Measurements from ENCODE around the gene PECR. TPM values are rescaled to one million over a fixed set of nuclear protein-coding genes. Genes with fewer than 3 reads are reported as not detected.
A peak's percentile ranks its signal among the peaks of the same experiment; 100 is the strongest.

Gene PECR
- total RNA-seq, 2 experiments from 2014 or later, result 2.3 to 5.3 TPM

DNA sequence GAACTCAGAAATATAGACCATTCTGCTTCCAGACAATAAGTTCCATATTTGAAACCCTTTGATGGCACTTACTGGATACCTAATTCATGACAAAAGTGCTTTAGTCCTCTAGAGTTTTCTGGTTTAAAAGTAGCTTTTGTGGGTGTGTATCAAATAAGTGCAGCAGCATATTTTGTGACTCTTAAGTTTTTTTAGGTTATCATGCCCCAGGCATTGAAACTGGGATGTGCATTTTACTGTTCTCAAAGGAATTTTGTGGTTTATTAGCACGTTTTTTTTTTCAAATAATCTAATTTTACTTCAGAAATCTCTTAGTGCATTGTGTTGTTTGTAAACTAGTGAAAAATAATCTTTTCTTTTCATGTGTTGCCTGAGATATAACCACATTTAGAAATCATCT is 29.0 kb upstream of the PECR start:
- CTCF ChIA-PET (ENCODE audit: unreplicated experiment), result no interaction called here
- Histone ChIP-seq H3K27ac (ENCODE audit: low read depth, low read length, poor library complexity, severe bottlenecking) (peak overlapping the region; percentile 74), H3K9me2 (ENCODE audit: insufficient read depth, low read length) (no peaks in the 10 kb centered on the region), H3K4me1 (ENCODE audit: insufficient read depth, low read length, poor library complexity, severe bottlenecking) (peaks cover 60% of the 10 kb centered on the region), H3K4me3 (ENCODE audit: low read depth, low read length, poor library complexity, severe bottlenecking) (peak overlapping the region; percentile 91), H3K4me2 (ENCODE audit: low read length) (peak overlapping the region; percentile 71), H4K20me1 (ENCODE audit: insufficient read depth, low read length) (peaks cover 24% of the 10 kb centered on the region; the same call in 1 of the 2 replicates), H3K36me3 (ENCODE audit: insufficient read depth, low read length) (peaks cover 55% of the 10 kb centered on the region), H2AFZ (ENCODE audit: low read length) (no peak overlapping the region), H3K9me3 (ENCODE audit: low read length) (no peaks in the 10 kb centered on the region), H3K79me2 (ENCODE audit: insufficient read depth, low read depth, low read length) (peaks cover 54% of the 10 kb centered on the region)
- POLR2A ChIA-PET, result interaction anchor here (0.7 to 1.8 kb wide), 4 partner anchors 8 to 30 kb away, joined by 4 to 10 read pairs (median 4); no protein-coding TSS in a partner anchor
- DNase-seq (ENCODE audit: low spot score), result no peak
- BruUV-seq (replicated peaks), result no TSS peak
- TF ChIP-seq, protein P1, sequence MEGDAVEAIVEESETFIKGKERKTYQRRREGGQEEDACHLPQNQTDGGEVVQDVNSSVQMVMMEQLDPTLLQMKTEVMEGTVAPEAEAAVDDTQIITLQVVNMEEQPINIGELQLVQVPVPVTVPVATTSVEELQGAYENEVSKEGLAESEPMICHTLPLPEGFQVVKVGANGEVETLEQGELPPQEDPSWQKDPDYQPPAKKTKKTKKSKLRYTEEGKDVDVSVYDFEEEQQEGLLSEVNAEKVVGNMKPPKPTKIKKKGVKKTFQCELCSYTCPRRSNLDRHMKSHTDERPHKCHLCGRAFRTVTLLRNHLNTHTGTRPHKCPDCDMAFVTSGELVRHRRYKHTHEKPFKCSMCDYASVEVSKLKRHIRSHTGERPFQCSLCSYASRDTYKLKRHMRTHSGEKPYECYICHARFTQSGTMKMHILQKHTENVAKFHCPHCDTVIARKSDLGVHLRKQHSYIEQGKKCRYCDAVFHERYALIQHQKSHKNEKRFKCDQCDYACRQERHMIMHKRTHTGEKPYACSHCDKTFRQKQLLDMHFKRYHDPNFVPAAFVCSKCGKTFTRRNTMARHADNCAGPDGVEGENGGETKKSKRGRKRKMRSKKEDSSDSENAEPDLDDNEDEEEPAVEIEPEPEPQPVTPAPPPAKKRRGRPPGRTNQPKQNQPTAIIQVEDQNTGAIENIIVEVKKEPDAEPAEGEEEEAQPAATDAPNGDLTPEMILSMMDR (conservative IDR thresholded peaks at IDR 0.05; ENCODE audit: low read length), result no peak
- no peak for TF ChIP-seq EZH2phosphoT487 (IDR thresholded peaks at IDR 0.05; ENCODE audit: borderline replicate concordance, low read depth, low read length)
- intact Hi-C loops (cut with micrococcal nuclease; ENCODE audit: unreplicated experiment), result no loop called here

DNA sequence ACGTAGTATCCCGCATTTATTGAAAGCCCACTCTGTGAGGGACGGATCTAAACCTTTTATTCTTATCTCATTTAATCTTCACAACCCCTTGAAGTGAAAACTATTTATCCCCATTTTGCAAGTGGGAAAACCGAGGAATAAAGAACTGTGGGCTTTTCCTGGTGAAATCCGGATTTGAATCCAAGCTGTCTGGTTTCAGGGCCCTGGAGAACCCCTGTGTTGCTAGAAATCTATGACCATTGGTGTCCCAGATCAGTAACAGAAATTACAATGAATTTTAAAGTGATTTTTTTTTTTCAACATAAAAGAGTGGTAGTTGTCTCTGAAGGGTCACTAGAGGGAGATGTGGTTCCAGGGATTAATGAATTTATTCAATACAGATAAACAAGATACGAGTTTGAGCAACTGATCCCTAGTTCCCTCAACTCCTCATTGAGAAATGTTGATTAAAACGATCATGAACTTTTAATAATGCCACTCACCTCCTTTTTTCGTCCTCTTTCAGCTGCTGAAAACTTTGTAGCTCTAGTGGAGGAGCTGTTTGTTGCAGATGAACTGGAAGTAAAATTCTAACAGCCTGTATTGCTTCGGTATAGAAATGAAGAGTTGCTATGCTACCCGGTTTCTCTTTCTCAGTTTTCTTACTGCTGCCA is 28.5 kb upstream of the PECR start:
- intact Hi-C loops (cut with micrococcal nuclease; ENCODE audit: unreplicated experiment), result loop anchor here (1.0 to 10.0 kb wide), 3 partner anchors 302 to 1305 kb away; partner anchors contain the start of genes BARD1, RPL37A and SMARCAL1
- DNase-seq (ENCODE audit: low spot score), result peak; percentile 56
- POLR2A ChIA-PET, result interaction anchor here (0.6 to 1.8 kb wide), 6 partner anchors 7 to 94 kb away, joined by 3 to 10 read pairs (median 4); no protein-coding TSS in a partner anchor
- H4K20me1 ChIP-seq (ENCODE audit: insufficient read depth, low read length), result peaks cover 20% of the 10 kb centered on the region; the same call in 1 of the 2 replicates
- H3K36me3 ChIP-seq (ENCODE audit: insufficient read depth, low read length), result peaks cover 50% of the 10 kb centered on the region
- no peaks in the 10 kb centered on the region for H3K9me3 ChIP-seq (ENCODE audit: low read length)
- peaks cover 48% of the 10 kb centered on the region for H3K79me2 ChIP-seq (ENCODE audit: insufficient read depth, low read depth, low read length)
- H3K27ac ChIP-seq (ENCODE audit: low read depth, low read length, poor library complexity, severe bottlenecking), result peak overlapping the region; percentile 74
- peaks cover 54% of the 10 kb centered on the region for H3K4me1 ChIP-seq (ENCODE audit: insufficient read depth, low read length, poor library complexity, severe bottlenecking)
- peak overlapping the region; percentile 71 for H3K4me2 ChIP-seq (ENCODE audit: low read length)
- CTCF ChIA-PET (ENCODE audit: unreplicated experiment), result interaction anchor here (0.8 kb wide), 1 partner anchor 14 kb away, joined by 4 read pairs; no protein-coding TSS in a partner anchor
- peak overlapping the region; percentile 91 for H3K4me3 ChIP-seq (ENCODE audit: low read depth, low read length, poor library complexity, severe bottlenecking)
- TSS peak; percentile 73 for BruUV-seq (replicated peaks)
- peak overlapping the region; percentile 19; the same call in 1 of the 2 replicates for H2AFZ ChIP-seq (ENCODE audit: low read length)
- H3K9me2 ChIP-seq (ENCODE audit: insufficient read depth, low read length), result no peaks in the 10 kb centered on the region
- TF ChIP-seq, protein P1 (conservative IDR thresholded peaks at IDR 0.05; ENCODE audit: low read length), result peak; percentile 84
- TF ChIP-seq EZH2phosphoT487 (IDR thresholded peaks at IDR 0.05; ENCODE audit: borderline replicate concordance, low read depth, low read length), result no peak
